IMR-90 (cell line): ENCODE data around the gene ARHGEF7. TPM values are rescaled to one million over a fixed set of nuclear protein-coding genes. Genes with fewer than 3 reads are reported as not detected.

ENCODE experiments used
- ATAC-seq: fragments of 200-7000 bp; cut with Tn5 transposase; 2 replicates; pipeline ENCODE4 v1.9.1; 2020; ENCODE audit warnings: low read depth, mild to moderate bottlenecking, moderate library complexity
- BruUV-seq: library from RNA; stranded (reverse); fragments of 400-500 nt; replicated peaks from 2 replicates; lab custom pipeline; 2021; lab: Mats Ljungman, UMichigan
- CTCF ChIA-PET: fragments of 300-600 bp; formaldehyde crosslinking; extraction: SDS; loops from one replicate; lab custom pipeline; 2021; ENCODE audit warnings: antibody characterized with exemption; lab: Yijun Ruan, JAX
- POLR2A ChIA-PET: fragments of 300-600 bp; sonication (Branson Sonifier 250); formaldehyde crosslinking; loops from one replicate; lab custom pipeline; 2022; ENCODE audit warnings: antibody characterized with exemption; ENCODE audit not compliant: unreplicated experiment; lab: Charles Lee
- DNase-seq: peaks from one replicate; pipeline ENCODE4 v3.0.0; 2013
- H2AFZ ChIP-seq: replicated peaks from 2 replicates; pipeline ENCODE3; 2013; ENCODE audit warnings: low read length, mild to moderate bottlenecking; ENCODE audit not compliant: poor library complexity
- H2AK5ac ChIP-seq: 2 replicates; pipeline ENCODE4 v1.6.1; 2013; ENCODE audit warnings: low read depth, low read length, inconsistent platforms
- H2AK9ac ChIP-seq: replicated peaks from 2 replicates; pipeline ENCODE3; 2013; ENCODE audit warnings: mild to moderate bottlenecking, low read depth, low read length, moderate library complexity; ENCODE audit not compliant: poor library complexity
- H2BK120ac ChIP-seq: 2 replicates; pipeline ENCODE4 v1.6.1; 2013; ENCODE audit warnings: low read depth, low read length, inconsistent platforms
- H2BK15ac ChIP-seq: 3 replicates; pipeline ENCODE4 v1.6.1; 2013; ENCODE audit warnings: low read depth, low read length, inconsistent platforms
- H2BK20ac ChIP-seq: 2 replicates; pipeline ENCODE4 v1.6.1; 2013; ENCODE audit warnings: low read depth, mild to moderate bottlenecking, inconsistent platforms, low read length, moderate library complexity
- H2BK5ac ChIP-seq: 2 replicates; pipeline ENCODE4 v1.6.1; 2013; ENCODE audit warnings: mild to moderate bottlenecking, low read depth, low read length, inconsistent platforms; ENCODE audit not compliant: poor library complexity, severe bottlenecking
- H3K14ac ChIP-seq: replicated peaks from 2 replicates; pipeline ENCODE4 v1.6.1; 2013; ENCODE audit warnings: low read depth, low read length, inconsistent platforms
- H3K18ac ChIP-seq: 2 replicates; pipeline ENCODE4 v1.6.1; 2013; ENCODE audit warnings: low read depth, low read length, control low read depth
- H3K23ac ChIP-seq: 2 replicates; pipeline ENCODE4 v1.6.1; 2013; ENCODE audit warnings: low read depth, low read length, inconsistent platforms
- H3K27ac ChIP-seq: 2 replicates; pipeline ENCODE4 v1.5.1; 2013; ENCODE audit warnings: mild to moderate bottlenecking, control low read depth, low read length; ENCODE audit not compliant: insufficient read depth
- H3K27me3 ChIP-seq: 2 replicates; pipeline ENCODE4 v1.6.1; 2013; ENCODE audit warnings: low read length; ENCODE audit not compliant: control insufficient read depth, insufficient read depth
- H3K36me3 ChIP-seq: 2 replicates; pipeline ENCODE4 v1.6.1; 2013; ENCODE audit warnings: low read length, mixed read lengths; ENCODE audit not compliant: control insufficient read depth, insufficient read depth
- H3K4ac ChIP-seq: 2 replicates; pipeline ENCODE4 v1.6.1; 2013; ENCODE audit warnings: low read depth, low read length, inconsistent platforms
- H3K4me1 ChIP-seq: 2 replicates; pipeline ENCODE4 v1.6.1; 2013; ENCODE audit warnings: low read length, mixed read lengths; ENCODE audit not compliant: control insufficient read depth, insufficient read depth
- H3K4me2 ChIP-seq: 2 replicates; pipeline ENCODE4 v1.6.1; 2013; ENCODE audit warnings: low read depth, mild to moderate bottlenecking, control low read depth, low read length, moderate library complexity
- H3K4me3 ChIP-seq: 2 replicates; pipeline ENCODE4 v1.5.1; 2013; ENCODE audit warnings: low read depth, mild to moderate bottlenecking, control low read depth, low read length, moderate library complexity; ENCODE audit not compliant: insufficient read depth
- H3K56ac ChIP-seq: 2 replicates; pipeline ENCODE4 v1.6.1; 2013; ENCODE audit warnings: low read length, inconsistent platforms; ENCODE audit not compliant: insufficient read depth; ENCODE audit errors: extremely low read depth
- H3K79me1 ChIP-seq, 2 experiments: 2 replicates each; pipeline ENCODE4 v1.6.1; 2013; ENCODE audit warnings: low read length in 2 of 2, inconsistent platforms in 1 of 2, low read depth in 1 of 2
- H3K9ac ChIP-seq: 2 replicates; pipeline ENCODE4 v1.6.1; 2013; ENCODE audit warnings: low read depth, low read length, control low read depth
- H3K9me1 ChIP-seq: 2 replicates; pipeline ENCODE4 v1.6.1; 2013; ENCODE audit warnings: low read length, inconsistent platforms; ENCODE audit not compliant: insufficient read depth
- H3K9me3 ChIP-seq: 2 replicates; pipeline ENCODE4 v1.6.1; 2013; ENCODE audit warnings: low read length; ENCODE audit not compliant: control insufficient read depth, insufficient read depth
- H4K20me1 ChIP-seq: 2 replicates; pipeline ENCODE4 v1.6.1; 2013; ENCODE audit warnings: low read length, inconsistent platforms; ENCODE audit not compliant: insufficient read depth
- H4K5ac ChIP-seq: 2 replicates; pipeline ENCODE4 v1.6.1; 2013; ENCODE audit warnings: mild to moderate bottlenecking, low read depth, low read length, control low read depth
- H4K8ac ChIP-seq, 2 experiments: 2 replicates each; pipeline ENCODE4 v1.6.1; 2013; ENCODE audit warnings: low read depth in 2 of 2, low read length in 2 of 2, control low read depth in 1 of 2, inconsistent platforms in 1 of 2
- H4K91ac ChIP-seq: 2 replicates; pipeline ENCODE4 v1.6.1; 2013; ENCODE audit warnings: low read depth, low read length, inconsistent platforms; ENCODE audit not compliant: insufficient read depth
- BHLHE40 ChIP-seq: fragments of 150-350 bp; IDR thresholded peaks from 2 replicates; pipeline ENCODE4 v1.6.1; 2016; ENCODE audit warnings: mild to moderate bottlenecking, low read depth, low read length
- CEBPB ChIP-seq: IDR thresholded peaks from 2 replicates; pipeline ENCODE4 v1.6.1; 2012; ENCODE audit warnings: low read depth, low read length, improper control_type of control experiment
- CHD1 ChIP-seq: IDR thresholded peaks from 2 replicates; pipeline ENCODE4 v1.6.1; 2012; ENCODE audit warnings: low read depth, low read length, improper control_type of control experiment
- CTCF ChIP-seq: conservative IDR thresholded peaks from 2 replicates; pipeline ENCODE4 v1.5.1; 2012; ENCODE audit warnings: mild to moderate bottlenecking, low read depth, low read length, improper control_type of control experiment
- ELK1 ChIP-seq: fragments of 150-350 bp; IDR thresholded peaks from 2 replicates; pipeline ENCODE4 v1.6.1; 2016; ENCODE audit warnings: low read depth, mild to moderate bottlenecking, low read length, moderate library complexity, borderline replicate concordance
- FOS ChIP-seq: fragments of 150-350 bp; IDR thresholded peaks from 2 replicates; pipeline ENCODE4 v1.6.1; 2016; ENCODE audit warnings: low read depth, low read length
- MAFK ChIP-seq: IDR thresholded peaks from 2 replicates; pipeline ENCODE4 v1.6.1; 2012; ENCODE audit warnings: low read depth, low read length, improper control_type of control experiment
- MAZ ChIP-seq: IDR thresholded peaks from 2 replicates; pipeline ENCODE4 v1.6.1; 2012; ENCODE audit warnings: low read depth, mild to moderate bottlenecking, low read length, improper control_type of control experiment, moderate library complexity, borderline replicate concordance
- MXI1 ChIP-seq: IDR thresholded peaks from 2 replicates; pipeline ENCODE4 v1.6.1; 2012; ENCODE audit warnings: low read depth, mild to moderate bottlenecking, low read length, moderate library complexity, borderline replicate concordance
- NFE2L2 ChIP-seq: fragments of 150-350 bp; IDR thresholded peaks from 2 replicates; pipeline ENCODE4 v1.6.1; 2016; ENCODE audit warnings: low read depth, mild to moderate bottlenecking, low read length
- POLR2A ChIP-seq: IDR thresholded peaks from 2 replicates; pipeline ENCODE4 v1.6.1; 2012; ENCODE audit warnings: mild to moderate bottlenecking, low read depth, low read length
- RAD21 ChIP-seq: IDR thresholded peaks from 2 replicates; pipeline ENCODE4 v1.6.1; 2012; ENCODE audit warnings: low read length, improper control_type of control experiment
- RCOR1 ChIP-seq: IDR thresholded peaks from 2 replicates; pipeline ENCODE4 v1.6.1; 2012; ENCODE audit warnings: mild to moderate bottlenecking, low read length, improper control_type of control experiment; ENCODE audit not compliant: insufficient replicate concordance
- RFX5 ChIP-seq: IDR thresholded peaks from 2 replicates; pipeline ENCODE4 v1.8.0; 2012; ENCODE audit warnings: low read depth, mild to moderate bottlenecking, low read length, moderate library complexity
- SMC3 ChIP-seq: fragments of 150-350 bp; IDR thresholded peaks from 2 replicates; pipeline ENCODE4 v1.6.1; 2016; ENCODE audit warnings: low read depth, mild to moderate bottlenecking, antibody characterized with exemption, low read length, moderate library complexity
- USF2 ChIP-seq: fragments of 150-350 bp; IDR thresholded peaks from 2 replicates; pipeline ENCODE4 v1.6.1; 2017; ENCODE audit warnings: mild to moderate bottlenecking, antibody characterized with exemption, low read length, low read depth
- WGBS, 2 experiments: methylation state at CpG; one replicate each; pipeline versions ENCODE4 v1.1.5 to v1.1.7; 2013; ENCODE audit warnings: missing lambda C conversion rate in 2 of 2; ENCODE audit not compliant: insufficient read length in 1 of 2; ENCODE audit errors: extremely low coverage in 2 of 2; 5-methylcytosine and 5-hydroxymethylcytosine counted together
- dilution Hi-C: fragments of 300-500 bp; cut with HindIII; formaldehyde crosslinking; loops from one replicate; pipeline ENCODE4 v1.14.3; 2018; ENCODE audit warnings: low sequenced_read_pairs; ENCODE audit not compliant: unreplicated experiment
- in situ Hi-C: fragments of 300-500 bp; cut with MboI; formaldehyde crosslinking; loops from 3 replicates; pipeline ENCODE4 v1.14.3; 2019; ENCODE audit warnings: low sequenced_read_pairs, inconsistent platforms, mixed read lengths
- intact Hi-C: fragments of 100-400 bp; cut with micrococcal nuclease; formaldehyde crosslinking; loops from 2 replicates; pipeline ENCODE4 v1.10.0; 2022
- polyA plus RNA-seq, 3 experiments: library from polyadenylated mRNA; depleted of rRNA; stranded (reverse); fragments of >200 nt; gene quantifications; 2 replicates each; pipeline ENCODE4 v1.2.3, GENCODE V29; 2012; ENCODE audit warnings: low replicate concordance in 1 of 3
- total RNA-seq: library from RNA; depleted of rRNA; stranded (reverse); fragments of >200 nt; gene quantifications from 2 replicates; pipeline ENCODE4 v1.2.3, GENCODE V29; 2012

Gene ARHGEF7
- total and polyA plus RNA-seq, 2 of the 4 experiments (the other 2 are of a cell fraction): 32.9 to 59.0 TPM

- BruUV-seq: no TSS peak
- H3K23ac ChIP-seq: no peak overlapping the region
- H4K20me1 ChIP-seq: no peaks in the 10 kb centered on the region; the same call in 1 of the 2 replicates
- no peak overlapping the region for H3K4me3 ChIP-seq
- WGBS, 2 experiments: 98% methylated on average over 6 of the region's 11 CpGs; no CpG with 5 or more reads in 1 of the 2 experiments
- H4K91ac ChIP-seq: no peak overlapping the region
- intact Hi-C loops: no loop called here
- no peaks in the 10 kb centered on the region for H3K4me1 ChIP-seq
- TF ChIP-seq NFE2L2: no peak
- no peak for TF ChIP-seq RCOR1
- no peak for TF ChIP-seq MAZ
- no peak for TF ChIP-seq RFX5
- TF ChIP-seq CTCF: no peak
- TF ChIP-seq CHD1: no peak
- no peak for TF ChIP-seq FOS
- TF ChIP-seq POLR2A: no peak
- no peak for TF ChIP-seq ELK1
- no peak for TF ChIP-seq USF2
- TF ChIP-seq CEBPB: no peak
- no peak for TF ChIP-seq BHLHE40
- no peak for TF ChIP-seq MXI1
- no peak for TF ChIP-seq RAD21
- no peak for TF ChIP-seq MAFK
- no peak for TF ChIP-seq SMC3
- no peak overlapping the region for H3K56ac ChIP-seq
- no peak overlapping the region for H3K9ac ChIP-seq
- H3K14ac ChIP-seq: no peak overlapping the region
- H2AK5ac ChIP-seq: no peak overlapping the region
- no peak overlapping the region for H2BK20ac ChIP-seq
- no peak for DNase-seq
- no peak overlapping the region for H3K18ac ChIP-seq
- H3K79me1 ChIP-seq: peaks cover 1 to 11% of the 10 kb centered on the region in 2 experiments
- no peak overlapping the region for H2BK120ac ChIP-seq
- no peak overlapping the region for H4K5ac ChIP-seq
- no peak overlapping the region for H4K8ac ChIP-seq
- dilution Hi-C loops: no loop called here
- CTCF ChIA-PET: no interaction called here
- in situ Hi-C loops: no loop called here
- H3K9me3 ChIP-seq: no peaks in the 10 kb centered on the region; the same call in 1 of the 2 replicates
- H3K9me1 ChIP-seq: peaks cover 3% of the 10 kb centered on the region; the same call in 1 of the 2 replicates
- H2BK5ac ChIP-seq: no peak overlapping the region
- H3K36me3 ChIP-seq: peaks cover 56% of the 10 kb centered on the region
- H2AFZ ChIP-seq: no peak overlapping the region
- no peak for ATAC-seq
- H3K27ac ChIP-seq: no peak overlapping the region
- POLR2A ChIA-PET: no interaction called here
- H2AK9ac ChIP-seq: no peak overlapping the region
- H3K27me3 ChIP-seq: no peaks in the 10 kb centered on the region
- H3K4ac ChIP-seq: no peak overlapping the region
- H3K4me2 ChIP-seq: no peak overlapping the region
- H2BK15ac ChIP-seq: no peak overlapping the region
Observed at GRCh38 chr13:111303559-111303958, 188.4 kb downstream of the ARHGEF7 start.
